ENCODE measurements around the gene DCST2.

The DCST2 gene

DNA sequence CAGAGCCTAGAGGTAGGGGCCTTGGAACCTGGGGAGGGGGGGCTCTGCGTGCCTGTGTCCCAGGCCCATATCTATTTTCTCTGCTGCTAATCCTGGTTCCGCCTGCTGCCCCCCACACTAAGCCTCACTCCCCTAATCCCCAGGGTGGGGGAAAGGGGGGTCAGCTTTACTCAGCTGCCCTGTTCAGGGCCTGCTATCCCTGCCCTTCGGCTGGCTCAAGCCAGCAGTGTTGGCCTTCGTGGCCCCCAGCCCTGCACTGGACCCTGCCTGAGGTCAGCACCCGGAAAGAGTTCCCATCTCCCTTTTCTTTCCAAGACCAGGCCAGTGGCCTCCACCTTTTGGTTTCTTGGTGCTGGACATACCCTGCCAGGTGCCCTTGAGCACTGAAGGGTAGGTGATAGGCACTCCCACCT is 22.6 kb downstream of the DCST2 start:
- peaks cover 8 to 79% (median 70%) of the 10 kb centered on the region in 5 donors for H3K4me1 ChIP-seq (ENCODE audit: control insufficient read depth in 5 of 5, insufficient read depth in 5 of 5, low read length in 5 of 5)
- peaks cover 0 to 26% (median 17%) of the 10 kb centered on the region in 5 donors for H3K36me3 ChIP-seq (ENCODE audit: control insufficient read depth in 5 of 5, insufficient read depth in 5 of 5, low read length in 5 of 5)
- H3K9ac ChIP-seq (ENCODE audit: low read length in 5 of 5): peak overlapping the region in 3 of 5 donors; percentile 0 to 47 (median 39)
- H3K27ac ChIP-seq (ENCODE audit: low read depth, low read length): peak overlapping the region; percentile 97
- no peak overlapping the region for H3K4me3 ChIP-seq (ENCODE audit: low read depth in 1 of 5, low read length in 5 of 5)
- H3K9me3 ChIP-seq (ENCODE audit: control insufficient read depth in 5 of 5, low read length in 5 of 5): no peaks in the 10 kb centered on the region
- no peaks in the 10 kb centered on the region for H3K27me3 ChIP-seq (ENCODE audit: control insufficient read depth in 5 of 5, insufficient read depth in 4 of 5, low read length in 5 of 5)

DNA sequence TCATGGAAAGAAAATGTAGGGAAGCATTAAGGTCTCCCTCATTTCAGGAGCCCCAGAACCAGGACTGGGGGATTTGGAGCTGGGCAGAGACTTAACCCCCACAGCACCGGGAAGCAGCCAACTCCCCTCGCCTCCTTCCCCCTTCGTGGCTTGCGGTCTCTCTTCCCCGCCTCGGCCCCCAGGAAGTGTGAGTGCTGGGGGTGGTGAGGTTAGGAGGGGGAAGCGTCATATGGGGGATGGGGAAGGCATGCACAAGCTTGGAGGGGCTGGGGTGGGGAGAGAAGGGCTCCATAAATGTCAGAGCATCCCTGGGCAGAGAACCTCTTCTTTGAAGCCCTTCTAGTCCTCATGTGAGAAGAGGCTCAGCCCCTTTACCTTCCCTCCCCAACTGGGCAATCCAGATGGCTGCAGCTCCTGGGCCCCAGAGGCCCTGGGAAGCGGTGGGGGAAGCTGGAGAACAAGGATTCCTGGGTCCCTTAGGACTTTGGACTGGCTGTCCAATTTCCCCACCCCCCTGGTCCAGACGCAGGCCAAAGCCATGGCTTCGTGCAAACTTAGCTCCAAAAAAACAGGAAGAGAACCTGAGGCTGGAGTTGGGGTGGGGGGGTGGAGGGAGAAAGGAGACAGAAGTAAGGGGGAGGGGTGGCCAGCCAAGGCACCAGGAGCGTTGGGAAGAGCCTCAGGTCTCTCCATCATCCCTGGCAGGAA is 23.2 kb downstream of the DCST2 start:
- Histone ChIP-seq H3K36me3 (ENCODE audit: control insufficient read depth in 5 of 5, insufficient read depth in 5 of 5, low read length in 5 of 5) (peaks cover 0 to 20% (median 11%) of the 10 kb centered on the region in 5 donors), H3K9me3 (ENCODE audit: control insufficient read depth in 5 of 5, low read length in 5 of 5) (no peaks in the 10 kb centered on the region), H3K4me3 (ENCODE audit: low read depth in 1 of 5, low read length in 5 of 5) (peak overlapping the region in 1 of 5 donors; percentile 25), H3K9ac (ENCODE audit: low read length in 5 of 5) (peak overlapping the region in 2 of 5 donors; percentile 47 to 53), H3K27ac (ENCODE audit: low read depth, low read length) (peak overlapping the region; percentile 97), H3K4me1 (ENCODE audit: control insufficient read depth in 5 of 5, insufficient read depth in 5 of 5, low read length in 5 of 5) (peaks cover 8 to 85% (median 76%) of the 10 kb centered on the region in 5 donors), H3K27me3 (ENCODE audit: control insufficient read depth in 5 of 5, insufficient read depth in 4 of 5, low read length in 5 of 5) (no peaks in the 10 kb centered on the region)

DNA sequence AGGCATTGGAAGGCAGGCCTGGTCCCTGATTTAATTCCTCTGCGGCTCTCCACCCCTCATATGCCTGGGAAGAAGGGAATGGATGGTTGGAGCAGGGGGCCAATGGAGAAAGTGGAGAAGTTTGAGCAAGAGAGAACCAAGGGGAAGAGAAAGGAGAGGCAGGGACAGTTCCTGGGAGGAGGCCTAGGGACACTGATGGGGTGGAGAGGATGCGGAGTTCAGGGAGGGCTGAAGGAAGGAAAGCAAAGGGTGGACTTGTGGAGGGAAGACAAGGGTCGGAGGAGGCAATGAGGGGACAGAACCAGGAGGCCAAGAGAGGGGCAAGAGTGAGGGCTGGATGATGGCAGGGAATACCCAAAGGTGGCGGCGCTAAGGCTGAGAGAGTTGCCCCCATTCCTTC is 23.8 kb downstream of the DCST2 start:
- Histone ChIP-seq H3K4me1 (ENCODE audit: control insufficient read depth in 5 of 5, insufficient read depth in 5 of 5, low read length in 5 of 5) (peaks cover 8 to 92% (median 82%) of the 10 kb centered on the region in 5 donors), H3K9ac (ENCODE audit: low read length in 5 of 5) (peak overlapping the region in 1 of 5 donors; percentile 50), H3K27me3 (ENCODE audit: control insufficient read depth in 5 of 5, insufficient read depth in 4 of 5, low read length in 5 of 5) (no peaks in the 10 kb centered on the region), H3K4me3 (ENCODE audit: low read depth in 1 of 5, low read length in 5 of 5) (peak overlapping the region in 1 of 5 donors; percentile 25), H3K27ac (ENCODE audit: low read depth, low read length) (peak overlapping the region; percentile 97), H3K9me3 (ENCODE audit: control insufficient read depth in 5 of 5, low read length in 5 of 5) (no peaks in the 10 kb centered on the region), H3K36me3 (ENCODE audit: control insufficient read depth in 5 of 5, insufficient read depth in 5 of 5, low read length in 5 of 5) (peaks cover 0 to 13% (median 5%) of the 10 kb centered on the region in 5 donors)

DNA sequence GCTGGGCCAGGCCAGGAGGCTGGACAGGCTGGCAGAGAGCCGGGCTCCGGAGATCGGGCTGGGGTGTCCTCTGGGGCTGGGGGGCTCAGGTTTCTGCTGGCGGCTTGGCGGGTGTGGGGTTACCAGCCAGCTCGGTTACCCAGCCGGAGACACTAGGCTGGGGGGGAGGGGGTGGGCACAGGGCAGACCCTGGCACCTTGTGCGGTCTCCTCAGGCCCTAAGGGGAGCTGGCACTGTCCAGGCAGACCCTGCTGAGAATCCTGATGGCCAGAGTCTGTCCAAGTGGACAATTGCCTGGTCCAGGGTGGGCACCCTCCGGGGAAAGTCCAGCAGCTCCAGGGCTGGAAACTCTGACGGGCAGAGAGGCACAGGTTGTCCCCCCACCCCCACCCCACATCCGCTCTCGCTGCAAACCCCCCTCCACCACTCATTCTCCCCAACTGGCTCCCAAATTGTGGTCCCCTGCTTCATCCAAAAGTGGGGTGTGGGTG is 24.3 kb downstream of the DCST2 start:
- Histone ChIP-seq H3K4me1 (ENCODE audit: control insufficient read depth in 5 of 5, insufficient read depth in 5 of 5, low read length in 5 of 5) (peaks cover 11 to 96% (median 87%) of the 10 kb centered on the region in 5 donors), H3K9me3 (ENCODE audit: control insufficient read depth in 5 of 5, low read length in 5 of 5) (no peaks in the 10 kb centered on the region), H3K27me3 (ENCODE audit: control insufficient read depth in 5 of 5, insufficient read depth in 4 of 5, low read length in 5 of 5) (no peaks in the 10 kb centered on the region), H3K9ac (ENCODE audit: low read length in 5 of 5) (peak overlapping the region in 3 of 5 donors; percentile 33 to 80 (median 57)), H3K4me3 (ENCODE audit: low read depth in 1 of 5, low read length in 5 of 5) (peak overlapping the region in 3 of 5 donors; percentile 13 to 53 (median 19)), H3K27ac (ENCODE audit: low read depth, low read length) (peak overlapping the region; percentile 97), H3K36me3 (ENCODE audit: control insufficient read depth in 5 of 5, insufficient read depth in 5 of 5, low read length in 5 of 5) (peaks cover 0 to 9% (median 0%) of the 10 kb centered on the region in 5 donors)

DNA sequence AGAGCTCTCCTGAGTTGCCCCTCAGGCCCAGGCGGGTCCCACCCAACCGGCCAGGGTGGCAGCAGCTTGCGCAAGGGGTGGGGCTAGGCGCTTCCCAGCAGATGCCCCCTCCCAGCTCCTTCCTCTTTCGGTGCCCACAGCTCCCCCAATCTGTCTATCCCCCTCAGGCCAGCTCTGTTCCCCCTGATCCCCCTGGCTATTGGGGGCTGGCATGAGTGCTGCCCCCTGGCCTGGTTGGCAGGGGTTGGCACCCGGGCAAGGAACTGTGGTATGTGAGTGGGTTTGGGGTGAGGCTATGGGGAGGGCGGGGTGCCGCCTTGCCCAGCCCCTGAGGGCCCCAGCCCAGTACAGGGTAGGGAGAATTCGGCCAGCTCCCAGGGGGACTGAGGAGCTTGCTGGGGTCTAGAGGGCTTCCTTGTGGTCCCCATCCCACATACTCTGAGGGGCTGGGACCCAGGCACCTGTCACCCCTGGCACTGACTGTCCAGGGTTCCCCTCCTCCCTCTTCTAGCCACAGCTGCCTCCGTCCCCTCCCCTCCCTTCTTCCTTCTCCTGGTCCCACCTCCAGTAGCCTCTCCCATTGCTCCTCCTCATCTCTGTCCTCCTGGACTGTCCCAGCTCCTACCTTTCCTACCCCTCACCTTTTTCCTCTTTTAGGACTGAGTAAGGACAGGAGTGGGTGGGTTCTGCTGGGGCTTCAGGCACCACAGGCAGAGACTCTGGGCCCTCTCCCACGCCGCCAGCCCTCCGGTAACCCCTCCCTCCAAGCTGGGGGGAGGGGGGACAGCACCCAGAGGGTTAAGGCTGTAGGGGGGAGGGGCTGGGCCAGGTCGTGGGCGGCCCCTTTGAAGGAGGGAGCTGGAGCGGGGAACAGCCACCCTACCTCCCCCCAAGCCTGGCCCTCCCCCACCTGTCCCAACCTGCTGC is 25.3 kb downstream of the DCST2 start:
- Histone ChIP-seq H3K27ac (ENCODE audit: low read depth, low read length) (peak overlapping the region; percentile 97), H3K9ac (ENCODE audit: low read length in 5 of 5) (peak overlapping the region in 4 of 5 donors; percentile 33 to 80 (median 58)), H3K4me3 (ENCODE audit: low read depth in 1 of 5, low read length in 5 of 5) (peak overlapping the region; percentile 13 to 53 (median 37)), H3K27me3 (ENCODE audit: control insufficient read depth in 5 of 5, insufficient read depth in 4 of 5, low read length in 5 of 5) (no peaks in the 10 kb centered on the region), H3K4me1 (ENCODE audit: control insufficient read depth in 5 of 5, insufficient read depth in 5 of 5, low read length in 5 of 5) (peaks cover 12 to 97% (median 92%) of the 10 kb centered on the region in 5 donors), H3K9me3 (ENCODE audit: control insufficient read depth in 5 of 5, low read length in 5 of 5) (no peaks in the 10 kb centered on the region), H3K36me3 (ENCODE audit: control insufficient read depth in 5 of 5, insufficient read depth in 5 of 5, low read length in 5 of 5) (peaks cover 0 to 4% (median 0%) of the 10 kb centered on the region in 5 donors)

DNA sequence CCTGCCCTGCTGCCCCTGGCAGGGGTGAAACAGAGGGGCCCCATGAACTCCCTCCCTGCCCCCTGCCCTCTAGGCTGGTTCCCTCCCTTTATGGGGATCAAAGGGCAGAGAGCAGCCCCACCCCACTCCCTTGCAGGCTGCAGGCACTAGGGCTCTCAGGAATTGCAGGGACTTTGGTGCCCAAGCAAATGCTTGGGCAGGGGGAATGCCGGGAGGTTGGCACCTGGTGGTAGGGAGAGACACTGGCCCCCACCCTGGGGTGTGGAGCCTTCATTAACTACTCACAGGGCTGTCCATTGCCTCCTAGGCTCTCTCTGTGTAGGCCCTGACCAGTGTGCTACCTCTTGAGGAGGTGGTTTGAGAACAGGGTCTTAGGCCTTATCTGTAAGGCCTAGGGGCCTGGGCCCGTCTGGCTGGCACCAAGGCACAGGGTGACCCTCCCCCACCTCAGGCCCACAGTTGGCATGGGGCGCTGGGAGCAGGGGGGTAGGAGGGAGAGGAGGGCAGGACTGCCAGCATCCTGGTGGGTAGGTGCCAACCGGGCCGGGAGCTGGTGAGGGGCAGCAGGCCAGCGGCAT is 26.2 kb downstream of the DCST2 start:
- Histone ChIP-seq H3K9ac (ENCODE audit: low read length in 5 of 5) (peak overlapping the region in 4 of 5 donors; percentile 33 to 80 (median 58)), H3K36me3 (ENCODE audit: control insufficient read depth in 5 of 5, insufficient read depth in 5 of 5, low read length in 5 of 5) (peaks cover 0 to 4% (median 0%) of the 10 kb centered on the region in 5 donors), H3K4me1 (ENCODE audit: control insufficient read depth in 5 of 5, insufficient read depth in 5 of 5, low read length in 5 of 5) (peaks cover 11 to 94% (median 87%) of the 10 kb centered on the region in 5 donors), H3K4me3 (ENCODE audit: low read depth in 1 of 5, low read length in 5 of 5) (peak overlapping the region in 2 of 5 donors; percentile 17 to 53), H3K27me3 (ENCODE audit: control insufficient read depth in 5 of 5, insufficient read depth in 4 of 5, low read length in 5 of 5) (no peaks in the 10 kb centered on the region), H3K9me3 (ENCODE audit: control insufficient read depth in 5 of 5, low read length in 5 of 5) (no peaks in the 10 kb centered on the region), H3K27ac (ENCODE audit: low read depth, low read length) (peak overlapping the region; percentile 97)

DNA sequence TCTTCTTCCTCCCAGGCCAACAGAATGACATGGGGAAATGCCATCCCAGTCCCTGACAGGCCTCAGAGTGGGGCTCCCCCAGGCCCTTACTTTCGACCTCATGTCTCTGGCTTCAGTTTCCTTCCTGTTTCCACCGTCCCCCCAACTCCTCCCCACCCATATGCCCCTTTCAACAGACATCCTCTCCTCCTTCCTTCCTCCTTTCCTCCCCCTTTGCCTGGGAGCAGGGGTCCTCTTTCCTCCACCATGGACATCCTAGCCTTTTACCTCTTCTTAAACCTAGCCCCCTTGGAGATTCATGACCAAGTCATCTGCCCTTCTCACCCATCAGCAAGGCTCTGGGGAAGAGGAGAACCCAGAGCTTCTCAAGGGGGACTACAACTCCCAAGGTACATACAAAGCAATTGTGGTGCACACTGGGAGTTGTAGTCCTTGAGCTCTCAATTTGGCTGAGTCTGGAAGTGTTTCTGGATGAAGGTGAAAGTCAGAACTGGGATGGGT is 26.9 kb downstream of the DCST2 start:
- no peaks in the 10 kb centered on the region for H3K27me3 ChIP-seq (ENCODE audit: control insufficient read depth in 5 of 5, insufficient read depth in 4 of 5, low read length in 5 of 5)
- peak overlapping the region; percentile 97 for H3K27ac ChIP-seq (ENCODE audit: low read depth, low read length)
- H3K4me1 ChIP-seq (ENCODE audit: control insufficient read depth in 5 of 5, insufficient read depth in 5 of 5, low read length in 5 of 5): peaks cover 5 to 88% (median 81%) of the 10 kb centered on the region in 5 donors
- H3K4me3 ChIP-seq (ENCODE audit: low read depth in 1 of 5, low read length in 5 of 5): peak overlapping the region in 2 of 5 donors; percentile 25 to 53
- H3K36me3 ChIP-seq (ENCODE audit: control insufficient read depth in 5 of 5, insufficient read depth in 5 of 5, low read length in 5 of 5): peaks cover 0 to 4% (median 0%) of the 10 kb centered on the region in 5 donors
- H3K9ac ChIP-seq (ENCODE audit: low read length in 5 of 5): peak overlapping the region; percentile 58 to 84 (median 68)
- H3K9me3 ChIP-seq (ENCODE audit: control insufficient read depth in 5 of 5, low read length in 5 of 5): no peaks in the 10 kb centered on the region

DNA sequence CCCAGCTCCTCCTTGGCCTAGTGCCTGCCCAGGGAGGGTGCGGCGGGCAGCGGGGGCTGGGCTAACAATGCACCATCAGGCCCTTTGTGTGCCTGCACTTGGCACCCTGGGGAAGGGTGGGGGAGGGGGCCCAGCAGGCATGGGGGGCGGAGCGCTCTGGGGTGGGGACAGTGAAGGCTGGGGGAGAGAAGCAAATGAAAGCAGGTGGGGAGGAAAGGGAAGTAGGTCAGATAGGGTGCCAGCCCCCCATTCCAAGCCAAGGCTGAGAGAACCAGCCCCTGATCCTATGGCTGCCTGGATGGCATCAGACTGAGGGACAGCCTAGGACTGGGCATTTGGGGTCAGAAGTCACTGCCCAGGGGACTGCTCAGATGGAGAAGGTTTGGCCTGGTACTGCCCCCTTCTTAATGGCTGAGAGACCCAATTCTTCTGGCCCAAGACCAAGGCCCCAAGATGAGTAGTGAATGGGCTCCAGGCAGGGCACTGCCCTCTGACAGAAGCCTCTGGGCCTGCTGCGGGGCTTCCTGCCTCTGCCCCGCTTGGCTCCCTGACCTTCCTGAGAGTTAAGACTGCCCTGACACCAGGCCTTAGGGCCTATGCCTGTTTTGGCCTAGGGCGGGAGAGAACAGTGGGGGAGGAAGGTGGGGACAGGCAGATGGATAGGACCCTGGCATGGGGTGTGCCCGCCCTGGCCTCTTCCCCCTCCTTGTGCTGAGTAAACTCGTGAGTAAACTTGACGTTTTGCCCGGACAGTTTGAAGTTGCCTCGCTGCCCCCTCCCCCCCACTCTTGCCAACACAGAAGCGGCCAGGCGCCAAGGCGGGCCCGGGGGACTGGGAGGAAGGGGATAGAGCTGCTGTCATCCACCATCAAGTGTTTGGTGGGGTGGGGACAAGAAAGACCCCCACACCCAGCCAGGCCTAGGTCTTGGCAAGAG is 28.2 kb downstream of the DCST2 start:
- peak overlapping the region; percentile 97 for H3K27ac ChIP-seq (ENCODE audit: low read depth, low read length)
- peaks cover 5 to 83% (median 75%) of the 10 kb centered on the region in 5 donors for H3K4me1 ChIP-seq (ENCODE audit: control insufficient read depth in 5 of 5, insufficient read depth in 5 of 5, low read length in 5 of 5)
- H3K27me3 ChIP-seq (ENCODE audit: control insufficient read depth in 5 of 5, insufficient read depth in 4 of 5, low read length in 5 of 5): no peaks in the 10 kb centered on the region
- H3K9ac ChIP-seq (ENCODE audit: low read length in 5 of 5): peak overlapping the region; percentile 82 to 97 (median 93)
- no peaks in the 10 kb centered on the region for H3K36me3 ChIP-seq (ENCODE audit: control insufficient read depth in 5 of 5, insufficient read depth in 5 of 5, low read length in 5 of 5)
- H3K4me3 ChIP-seq (ENCODE audit: low read depth in 1 of 5, low read length in 5 of 5): peak overlapping the region; percentile 22 to 99 (median 96)
- no peaks in the 10 kb centered on the region for H3K9me3 ChIP-seq (ENCODE audit: control insufficient read depth in 5 of 5, low read length in 5 of 5)

Data from subcutaneous abdominal adipose tissue (tissue), 5 donors.